Calu3 (cell line): Measurements from ENCODE around the gene BEST2. TPM values are rescaled to one million over a fixed set of nuclear protein-coding genes. Genes with fewer than 3 reads are reported as not detected.

Experiments
- BruUV-seq: library from RNA; stranded (reverse); fragments of 400-500 nt; replicated peaks from 2 replicates; lab custom pipeline; 2021; lab: Mats Ljungman, UMichigan
- CTCF ChIA-PET: fragments of 300-600 bp; sonication (Branson Sonifier 250); formaldehyde crosslinking; loops from one replicate; lab custom pipeline; 2022; ENCODE audit warnings: antibody characterized with exemption; lab: Charles Lee
- DNase-seq: peaks from one replicate; pipeline ENCODE4 v3.0.0; 2022
- H3K27ac Mint-ChIP-seq: one replicate; pipeline ENCODE4 v1.8.0; 2022; ENCODE audit warnings: mixed read lengths; ENCODE audit not compliant: unreplicated experiment
- H3K27me3 Mint-ChIP-seq: one replicate; pipeline ENCODE4 v1.8.0; 2022; ENCODE audit warnings: mixed read lengths; ENCODE audit not compliant: unreplicated experiment
- H3K36me3 Mint-ChIP-seq: one replicate; pipeline ENCODE4 v1.8.0; 2022; ENCODE audit warnings: mild to moderate bottlenecking, moderate library complexity, mixed read lengths; ENCODE audit not compliant: insufficient read depth, unreplicated experiment
- H3K4me1 Mint-ChIP-seq: one replicate; pipeline ENCODE4 v1.8.0; 2022; ENCODE audit warnings: mild to moderate bottlenecking, low read depth, mixed read lengths; ENCODE audit not compliant: unreplicated experiment
- H3K4me3 Mint-ChIP-seq: one replicate; pipeline ENCODE4 v1.8.0; 2022; ENCODE audit warnings: mild to moderate bottlenecking, low read depth, moderate library complexity, mixed read lengths; ENCODE audit not compliant: unreplicated experiment
- H3K9me3 Mint-ChIP-seq: one replicate; pipeline ENCODE4 v1.8.0; 2022; ENCODE audit warnings: low read depth, mixed read lengths; ENCODE audit not compliant: unreplicated experiment
- CTCF ChIP-seq: fragments of 200-600 bp; IDR thresholded peaks from one replicate; pipeline ENCODE4 v1.8.0; 2022; ENCODE audit warnings: antibody characterized with exemption; ENCODE audit not compliant: unreplicated experiment
- intact Hi-C: fragments of 100-400 bp; cut with micrococcal nuclease; formaldehyde crosslinking; loops from one replicate; pipeline ENCODE4 v1.10.0; 2022; ENCODE audit not compliant: unreplicated experiment
- total RNA-seq: library from RNA; stranded (reverse); gene quantifications from 2 replicates; pipeline ENCODE4 v1.2.3, GENCODE V29; 2022

The BEST2 gene
- total RNA-seq, 1 experiment from 2014 or later = not detected

- intact Hi-C loops = no loop called here
- CTCF ChIA-PET = no interaction called here
- no TSS peak for BruUV-seq
- H3K36me3 Mint-ChIP-seq = peaks cover 24% of the 10 kb centered on the region
- H3K27ac Mint-ChIP-seq = no peak overlapping the region
- no peak for DNase-seq
- peaks cover 3% of the 10 kb centered on the region for H3K9me3 Mint-ChIP-seq
- no peak for TF ChIP-seq CTCF
- H3K4me1 Mint-ChIP-seq = peaks cover 16% of the 10 kb centered on the region
- no peak overlapping the region for H3K4me3 Mint-ChIP-seq
- peaks cover 44% of the 10 kb centered on the region for H3K27me3 Mint-ChIP-seq
These were observed 3.1 kb upstream of the BEST2 start for GRCh38 chr19:12748489-12748888.

- no TSS peak for BruUV-seq
- TF ChIP-seq CTCF = no peak
- CTCF ChIA-PET = interaction anchor here (1.0 kb wide), 1 partner anchor 10 kb away, joined by 5 read pairs; no protein-coding TSS in a partner anchor
- peaks cover 3% of the 10 kb centered on the region for H3K9me3 Mint-ChIP-seq
- peaks cover 23% of the 10 kb centered on the region for H3K36me3 Mint-ChIP-seq
- H3K4me1 Mint-ChIP-seq = peaks cover 16% of the 10 kb centered on the region
- no peak for DNase-seq
- H3K4me3 Mint-ChIP-seq = no peak overlapping the region
- no peak overlapping the region for H3K27ac Mint-ChIP-seq
- intact Hi-C loops = no loop called here
- H3K27me3 Mint-ChIP-seq = peaks cover 49% of the 10 kb centered on the region
These were observed 1.6 kb upstream of the BEST2 start for GRCh38 chr19:12749938-12750521.

GRCh38 chr19:12750851-12751250, 740 bp upstream of the BEST2 start:
- CTCF ChIA-PET = no interaction called here
- DNase-seq = no peak
- Mint-ChIP-seq H3K27ac (no peak overlapping the region), H3K27me3 (peaks cover 49% of the 10 kb centered on the region), H3K36me3 (peaks cover 15% of the 10 kb centered on the region), H3K9me3 (peaks cover 3% of the 10 kb centered on the region), H3K4me1 (peaks cover 16% of the 10 kb centered on the region), H3K4me3 (no peak overlapping the region)
- TF ChIP-seq CTCF = no peak
- BruUV-seq = no TSS peak
- intact Hi-C loops = no loop called here

- DNase-seq = no peak
- Mint-ChIP-seq H3K27ac (no peak overlapping the region), H3K36me3 (peaks cover 20% of the 10 kb centered on the region), H3K9me3 (peaks cover 3% of the 10 kb centered on the region), H3K27me3 (peaks cover 49% of the 10 kb centered on the region), H3K4me1 (peaks cover 16% of the 10 kb centered on the region), H3K4me3 (no peak overlapping the region)
- intact Hi-C loops = no loop called here
- no peak for TF ChIP-seq CTCF
- BruUV-seq = no TSS peak
- CTCF ChIA-PET = no interaction called here
These were observed 628 bp downstream of the BEST2 start for GRCh38 chr19:12752056-12752781.
